ENCODE measurements around the gene LIPC.

GRCh38 chr15:58423205-58423604 is 8.6 kb upstream of the LIPC start:
- no peak for TF ChIP-seq CTCF (IDR thresholded peaks at IDR 0.05)
- TF ChIP-seq POLR2A (IDR thresholded peaks at IDR 0.05): no peak

Measured in testis (tissue), 2 donors.